ENCODE results near the gene MRPS14.
A peak's percentile ranks its signal among the peaks of the same experiment; 100 is the strongest.
"Not testable (repeated sequence)": the region's sequence is repeated elsewhere in the genome, so short reads cannot be mapped to it uniquely, and the experiment has no call there.

The MRPS14 gene

DNA sequence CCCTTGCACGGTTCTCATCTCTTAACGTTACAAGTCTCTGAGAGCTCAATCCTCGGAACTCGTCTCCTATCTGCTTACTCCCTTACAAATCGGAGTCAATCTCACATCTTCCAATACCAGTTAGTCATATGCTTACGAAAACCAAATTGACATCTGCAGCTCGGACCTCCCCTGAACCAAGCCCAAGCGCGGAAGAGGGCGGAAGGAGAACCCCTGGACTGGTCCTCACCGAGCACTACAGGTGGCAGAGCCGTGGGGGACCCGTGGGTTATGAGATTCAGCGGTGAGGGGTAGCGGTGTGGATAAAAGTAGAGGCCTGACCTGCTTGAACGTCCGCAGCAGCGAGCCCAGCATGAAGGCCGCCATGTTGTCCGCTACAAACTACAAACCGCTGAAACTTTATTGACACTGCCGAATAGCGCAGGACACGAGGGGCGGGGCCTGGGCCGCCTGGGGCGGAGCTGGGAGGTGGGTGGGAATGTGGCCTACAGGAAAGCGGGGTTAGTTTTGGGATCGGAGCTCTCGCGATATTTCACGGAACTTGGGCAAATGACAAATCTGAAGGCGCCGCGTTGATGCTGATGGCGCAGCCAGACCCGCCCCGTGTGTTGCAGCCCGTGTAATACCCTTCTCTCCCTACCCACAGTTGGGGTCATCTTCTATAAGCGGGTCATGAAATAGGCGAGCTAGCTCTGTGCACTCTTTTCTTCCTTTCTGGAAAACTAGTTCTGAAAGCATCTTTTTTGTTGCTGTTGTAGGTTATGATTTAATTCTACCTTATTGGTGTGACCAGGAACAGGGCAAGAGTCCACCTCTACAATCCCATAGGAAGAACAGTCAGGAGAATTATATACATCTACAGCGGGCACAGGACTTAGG lies at the start of gene MRPS14:
TSS of gene MRPS14 (minus strand) at position 383 of the 879 bp plus-strand sequence. CDS start at position 366, 17 bp downstream.
- peak; percentile 99 for DNase-seq

DNA sequence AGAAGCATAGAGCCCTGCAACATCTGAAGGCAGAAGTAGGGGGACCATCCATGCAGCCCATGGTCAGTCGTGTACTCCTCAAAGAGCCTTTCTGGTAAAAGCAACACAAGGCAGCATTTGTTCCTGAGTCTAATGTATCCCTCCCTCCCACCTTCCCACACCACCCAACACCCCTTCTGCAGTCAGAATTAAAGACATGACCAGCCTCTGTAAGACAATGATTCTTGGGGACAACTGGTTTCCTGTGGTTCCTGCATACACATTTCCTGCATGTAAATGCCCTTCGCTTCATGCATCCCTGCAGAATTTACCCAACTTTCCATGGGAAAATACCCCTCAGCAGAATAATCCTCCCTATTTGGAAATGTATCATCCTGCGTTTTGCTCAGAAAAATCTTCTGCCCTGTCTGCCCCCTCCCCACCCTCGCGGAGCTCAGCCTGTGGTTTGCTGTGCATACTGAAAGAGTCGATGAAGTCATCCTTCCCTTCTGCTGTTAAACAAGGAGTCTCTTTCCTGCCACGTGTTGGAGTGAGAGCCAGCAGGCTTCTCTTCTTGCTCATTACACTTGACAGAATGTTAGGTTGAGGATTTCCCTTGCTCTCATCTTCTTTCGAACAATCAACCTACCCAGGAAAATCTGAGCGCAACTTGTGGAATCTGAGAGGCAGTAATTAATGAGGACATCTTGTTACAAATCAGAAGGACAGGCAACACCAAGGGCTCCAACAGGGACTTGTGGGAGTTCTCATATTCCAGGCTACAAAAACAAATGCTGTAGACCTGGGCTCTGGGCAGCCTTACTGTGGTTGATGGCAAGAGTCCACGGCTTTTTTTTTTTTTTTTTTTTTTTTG lies 49.1 kb upstream of the MRPS14 start:
- no peak for DNase-seq

DNA sequence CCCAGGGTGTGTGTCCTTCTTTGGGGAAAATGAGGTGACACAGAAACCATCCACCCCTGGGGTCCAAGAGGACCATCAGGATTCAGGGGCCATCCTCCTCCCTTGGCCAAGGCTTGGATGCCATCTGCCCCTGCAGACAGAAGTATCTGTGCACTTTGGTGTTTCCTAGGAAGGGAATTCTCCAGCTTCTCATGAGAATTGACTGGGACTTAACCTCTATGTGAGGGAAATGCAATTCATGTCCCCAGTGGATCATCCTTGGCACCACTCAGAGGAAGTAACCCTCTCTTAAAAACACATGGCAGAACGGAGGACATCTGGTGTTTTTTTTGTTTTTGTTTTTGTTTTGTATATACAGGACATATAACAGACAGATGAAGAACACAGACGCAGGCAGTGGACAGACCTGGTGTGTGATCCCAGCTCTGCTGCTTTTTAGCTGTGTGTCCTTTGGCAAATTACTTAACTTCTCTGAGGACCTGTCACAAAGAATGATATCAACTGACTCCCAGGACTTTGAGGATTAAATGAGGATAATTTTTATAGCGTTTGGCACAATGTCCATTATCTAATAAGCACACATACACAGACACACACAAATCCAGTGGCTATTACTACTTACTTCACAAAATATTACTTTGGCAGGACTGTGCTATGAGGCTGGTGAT lies 48.2 kb upstream of the MRPS14 start:
- no peak for DNase-seq

DNA sequence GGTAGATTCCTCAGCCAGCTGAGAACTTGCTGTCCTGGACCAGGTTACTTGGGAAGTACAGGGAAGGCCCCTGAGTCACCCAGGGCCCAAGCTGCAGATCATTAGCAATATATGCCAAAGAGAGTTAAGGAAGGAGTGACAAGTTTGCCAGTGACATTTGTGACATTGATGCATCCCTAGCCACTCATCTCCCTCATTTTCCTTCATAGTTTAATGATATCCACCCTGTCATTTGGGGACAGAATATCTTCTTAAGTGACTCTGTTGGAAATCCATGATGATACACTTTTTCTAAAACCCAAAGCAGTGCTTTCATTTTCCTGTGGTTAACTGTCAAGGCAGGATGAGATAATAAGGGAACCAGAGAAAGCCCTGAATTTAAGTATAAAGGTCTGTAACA lies 47.6 kb upstream of the MRPS14 start:
- no peak for DNase-seq

DNA sequence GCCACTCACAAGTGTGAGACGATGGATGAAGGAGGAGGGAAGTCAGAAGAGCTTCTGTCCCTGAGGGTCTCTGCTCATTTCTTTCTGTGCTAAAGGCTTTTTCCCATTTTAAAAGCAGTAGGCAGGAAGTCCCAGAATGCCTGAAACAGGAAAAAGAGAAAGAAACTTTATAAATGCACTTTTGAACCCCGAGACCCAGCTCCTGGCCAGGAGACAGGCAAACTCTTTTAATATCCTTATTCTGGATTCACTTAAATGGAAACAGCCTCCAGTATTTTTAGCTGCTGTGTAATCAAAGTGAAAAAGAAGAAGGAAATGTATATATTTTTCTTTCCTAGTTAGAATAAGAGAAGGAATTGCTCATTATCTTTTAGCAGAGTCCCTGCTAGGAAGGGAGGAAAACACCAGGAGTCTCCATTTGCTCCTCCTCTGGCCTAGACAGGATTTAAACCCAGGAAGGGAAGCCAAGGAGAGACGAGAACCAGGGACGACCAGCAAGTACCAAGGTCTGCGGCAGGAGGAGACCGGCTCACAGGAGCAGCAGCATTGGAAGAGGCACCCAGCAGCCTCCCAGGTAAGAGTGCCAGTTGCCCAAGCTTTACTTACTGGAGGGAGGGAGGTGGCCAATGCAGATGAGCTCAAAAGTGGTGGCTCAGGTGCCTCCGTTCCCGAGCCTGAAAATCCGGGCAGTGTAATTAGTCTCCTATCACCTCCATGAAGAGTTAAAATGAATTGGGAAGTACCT lies 44.3 kb upstream of the MRPS14 start, which contains the start of gene TNN:
TSS of gene TNN (plus strand) at position 472 of the 745 bp plus-strand sequence. CDS start 9,586 bp downstream, outside the sequence.
- DNase-seq, result no peak

DNA sequence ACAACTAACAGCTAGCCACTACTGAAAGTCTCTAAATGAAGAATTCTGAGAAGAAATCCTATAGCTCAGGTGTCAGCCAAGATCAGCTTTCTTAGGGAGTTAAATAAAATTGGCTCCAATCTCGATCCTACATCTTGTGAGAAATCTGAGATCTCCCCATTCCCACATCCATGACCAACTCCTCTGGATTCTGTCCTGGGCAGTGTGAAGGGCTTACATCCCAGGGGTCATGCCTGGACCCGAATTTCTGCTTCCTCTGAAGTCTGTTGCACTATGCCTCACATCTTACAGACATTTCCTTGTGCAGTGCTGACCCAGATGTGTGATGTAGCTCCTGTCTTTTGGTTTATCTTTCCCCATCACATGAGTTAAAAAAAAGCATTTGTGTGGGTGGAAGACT lies 39.6 kb upstream of the MRPS14 start:
- DNase-seq, result no peak

DNA sequence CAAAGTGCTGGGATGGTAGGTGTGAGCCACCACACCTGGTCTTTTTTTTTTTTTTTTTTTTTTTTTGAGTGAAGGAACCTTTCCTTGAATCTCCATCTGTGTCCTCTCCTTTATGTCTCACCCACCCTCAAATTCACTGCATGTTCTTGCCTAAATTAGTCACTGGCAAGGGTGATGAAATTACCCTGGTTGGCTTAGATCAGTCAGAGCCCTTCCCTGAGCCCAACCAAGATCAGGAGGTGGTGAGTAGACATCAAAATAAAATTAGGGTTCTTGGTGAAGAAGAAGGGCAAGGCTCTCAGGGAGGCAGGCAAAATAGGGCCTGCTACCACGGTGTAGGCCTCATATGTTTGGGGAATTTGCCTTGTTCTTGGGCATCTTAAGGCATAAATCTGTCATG lies 39.1 kb upstream of the MRPS14 start:
- DNase-seq, result no peak

DNA sequence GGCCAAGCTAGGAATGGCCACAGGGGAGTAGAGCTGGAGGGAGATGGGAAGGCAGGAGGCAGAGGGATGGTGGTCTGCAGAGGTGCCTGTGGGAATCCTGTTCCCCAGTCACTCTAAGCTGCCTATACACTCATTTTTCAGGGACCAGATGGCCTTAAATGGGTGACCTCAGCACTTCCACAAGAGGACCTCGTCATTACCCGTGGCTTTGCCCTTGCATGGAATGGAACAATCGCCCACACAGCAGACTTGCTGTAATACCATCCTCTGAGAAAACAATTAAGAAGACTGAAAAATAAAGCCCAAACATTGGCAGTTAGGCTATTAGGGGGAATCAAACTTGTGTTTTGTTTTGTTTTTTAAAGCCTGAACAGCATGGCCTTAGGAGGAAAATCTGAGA lies 31.5 kb upstream of the MRPS14 start:
- DNase-seq, result no peak

DNA sequence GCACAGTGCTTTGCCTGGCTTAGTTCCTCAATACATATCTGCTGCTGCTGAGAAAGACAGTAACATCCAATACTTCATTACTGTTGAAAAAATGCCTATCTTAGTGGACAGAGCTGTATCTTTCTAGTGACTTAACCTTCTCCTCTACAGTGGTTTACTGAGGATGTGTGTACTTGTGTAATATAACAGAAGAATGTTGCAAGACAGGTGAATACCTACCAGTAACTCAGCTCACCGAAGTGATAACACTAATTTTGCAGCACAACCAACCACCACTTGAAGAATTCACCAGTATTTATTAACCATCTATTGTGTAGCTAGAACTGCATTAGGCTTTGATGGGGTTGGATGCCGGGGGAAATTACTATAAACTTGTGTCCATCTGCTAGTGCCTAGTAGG lies 27.8 kb upstream of the MRPS14 start:
- DNase-seq, result no peak

DNA sequence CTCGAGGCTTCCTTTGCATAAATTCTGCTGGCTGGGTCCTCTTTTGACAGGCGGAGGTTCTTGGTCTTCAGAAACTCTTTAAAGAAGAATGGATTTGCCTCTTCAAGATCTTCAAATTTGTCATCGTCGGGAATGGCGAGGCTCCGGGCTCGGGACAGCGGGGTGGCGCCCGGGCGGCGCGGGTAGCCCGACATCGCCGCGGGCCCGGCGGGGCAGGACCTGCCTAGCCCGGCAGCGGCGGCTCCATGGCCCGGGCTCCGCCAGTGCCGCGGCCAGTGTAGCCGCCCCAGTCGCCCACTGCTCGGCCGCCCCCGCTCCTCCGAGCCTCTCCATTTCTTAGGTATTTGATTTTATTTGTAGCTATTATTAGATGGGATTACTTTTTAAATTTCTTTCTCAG lies 22.3 kb upstream of the MRPS14 start:
- no peak for DNase-seq

DNA sequence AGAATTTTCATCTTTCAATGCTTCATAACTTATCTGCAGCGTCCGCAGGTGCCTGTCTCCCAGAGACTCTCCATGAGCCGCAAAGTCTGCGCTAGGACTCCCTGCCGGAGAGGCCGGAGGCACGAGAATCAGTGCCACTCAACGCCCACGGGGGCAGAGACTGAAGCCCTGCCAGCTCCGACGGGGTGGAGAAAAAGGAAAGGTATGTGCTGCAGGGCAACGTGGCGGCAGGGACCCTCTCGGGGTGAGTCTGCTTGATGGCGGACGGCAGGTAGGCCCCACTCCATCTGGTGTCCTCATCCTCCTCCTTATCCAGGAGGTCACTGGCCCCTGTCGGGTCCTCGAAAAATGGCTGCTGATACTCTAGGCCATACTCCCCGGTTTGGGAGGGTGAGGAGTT lies 21.9 kb upstream of the MRPS14 start:
- no peak for DNase-seq

DNA sequence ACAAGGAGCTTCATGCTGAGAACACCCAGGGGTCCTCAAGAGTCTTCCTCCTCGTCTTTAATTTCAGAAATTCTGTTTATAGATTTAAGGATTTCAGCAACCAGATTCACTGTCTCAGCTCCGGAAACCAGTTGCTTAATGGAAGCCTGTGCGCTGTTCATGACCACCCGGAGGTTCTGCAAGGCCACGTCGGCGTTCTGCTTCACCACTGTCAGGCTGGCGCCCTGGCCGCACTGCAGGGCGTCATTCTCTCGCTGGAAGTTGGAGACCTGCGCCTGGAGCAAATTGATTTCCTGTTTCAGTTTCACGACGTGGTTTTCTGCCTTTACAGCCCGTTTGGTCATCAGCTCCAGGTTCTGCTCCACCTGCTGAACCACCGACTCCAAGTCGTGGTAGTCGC lies 21.4 kb upstream of the MRPS14 start:
- DNase-seq, result not testable (repeated sequence)

DNA sequence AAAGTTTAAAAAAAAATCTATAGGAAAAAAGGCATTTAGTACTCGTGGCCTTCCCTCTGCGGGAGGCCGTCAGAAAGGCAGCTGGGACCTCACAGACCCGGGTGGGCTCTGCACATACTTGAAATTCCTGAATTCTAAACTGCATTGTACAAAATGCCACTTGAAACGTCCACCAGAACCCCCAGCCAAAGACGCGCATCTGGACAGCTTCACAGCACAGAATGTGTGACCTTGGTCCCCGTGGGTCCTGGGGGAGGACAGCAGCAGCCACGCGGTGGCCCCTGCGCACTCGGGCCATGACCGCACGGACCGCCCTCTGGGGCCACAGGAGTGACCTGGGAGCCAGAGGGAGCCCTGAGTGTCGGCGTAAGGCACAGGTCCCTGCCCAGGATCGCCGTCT lies 20.6 kb upstream of the MRPS14 start:
- no peak for DNase-seq

DNA sequence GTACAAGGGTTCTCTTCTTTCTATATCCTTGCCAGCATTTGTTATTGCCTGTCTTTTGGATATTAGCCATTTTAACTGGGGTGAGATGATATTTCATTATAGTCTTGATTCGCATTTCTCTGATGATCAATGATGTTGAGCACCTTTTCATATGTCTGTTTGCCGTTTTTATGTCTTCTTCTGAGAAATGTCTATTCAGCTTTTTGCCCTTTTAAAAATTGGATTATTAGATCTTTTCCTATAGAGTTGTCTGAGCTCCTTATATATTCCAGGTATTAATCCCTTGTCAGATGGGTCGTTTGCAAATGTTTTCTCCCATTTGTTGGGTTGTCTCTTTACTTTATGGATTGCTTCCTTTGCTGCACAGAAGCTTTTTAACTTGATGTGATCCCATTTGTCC lies 19.4 kb upstream of the MRPS14 start:
- no peak for DNase-seq

DNA sequence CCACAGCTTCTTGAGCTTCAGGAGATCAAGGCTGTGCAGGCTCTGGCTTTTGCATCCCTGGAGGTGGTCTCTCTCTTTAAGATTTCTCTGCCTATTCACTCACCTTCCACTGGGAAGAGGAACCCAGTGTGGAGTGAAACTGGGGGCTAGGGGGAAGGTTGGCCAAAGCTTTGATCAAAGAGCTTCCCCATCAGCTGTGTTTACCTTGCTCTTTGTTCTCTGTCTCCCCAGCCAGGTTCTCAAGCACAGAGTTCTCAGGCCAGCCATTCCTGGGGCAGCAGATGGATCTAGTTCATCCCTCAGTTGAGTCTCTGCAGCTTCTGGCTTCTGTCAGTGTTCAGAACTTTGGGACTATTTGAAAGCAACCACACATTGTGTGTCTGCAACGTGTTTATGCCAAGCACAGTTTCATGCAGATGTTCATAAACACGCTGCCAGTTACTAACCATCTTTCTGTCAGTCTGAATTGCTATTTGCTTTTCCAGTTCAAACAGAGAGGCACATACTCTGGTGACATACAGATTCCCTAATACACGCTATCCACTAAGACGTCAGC lies 17.2 kb upstream of the MRPS14 start:
- no peak for DNase-seq

DNA sequence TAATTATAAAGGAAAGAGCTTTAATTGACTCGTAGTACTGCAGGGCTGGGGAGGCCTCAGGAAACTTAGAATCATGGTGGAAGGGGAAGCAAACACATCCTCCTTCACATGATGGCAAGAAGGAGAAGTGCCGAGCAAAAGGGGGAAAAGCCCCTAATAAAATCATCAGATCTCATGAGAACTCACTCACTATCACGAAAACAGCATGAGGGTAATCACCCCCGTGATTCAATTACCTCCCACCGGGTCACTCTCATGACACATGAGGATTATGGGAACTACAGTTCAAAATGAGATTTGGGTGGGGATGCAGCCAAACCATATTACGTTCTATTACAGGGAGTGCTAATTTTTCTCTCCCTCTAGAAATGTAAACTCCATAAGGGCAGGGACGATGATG lies 14.2 kb upstream of the MRPS14 start:
- DNase-seq, result no peak

DNA sequence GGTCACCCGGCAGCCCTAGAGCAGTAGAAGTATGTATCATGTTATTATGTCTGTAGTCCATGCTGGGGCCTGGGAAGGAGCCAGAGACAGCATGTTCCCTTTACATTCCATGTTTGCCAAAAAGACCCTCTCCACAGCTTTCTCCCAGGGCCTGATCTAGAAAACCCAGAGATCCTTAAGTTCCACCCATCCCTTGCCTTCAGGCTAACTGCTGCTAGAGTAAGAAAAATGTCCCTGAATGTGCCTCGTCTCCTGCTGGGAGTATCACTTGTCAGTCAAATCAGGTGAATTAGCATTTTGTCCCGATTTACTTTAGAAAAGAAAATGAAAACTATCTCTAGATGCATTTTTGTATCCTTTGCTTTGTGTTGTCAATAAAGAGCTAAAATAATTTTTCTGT lies 13.3 kb upstream of the MRPS14 start:
- DNase-seq, result no peak

DNA sequence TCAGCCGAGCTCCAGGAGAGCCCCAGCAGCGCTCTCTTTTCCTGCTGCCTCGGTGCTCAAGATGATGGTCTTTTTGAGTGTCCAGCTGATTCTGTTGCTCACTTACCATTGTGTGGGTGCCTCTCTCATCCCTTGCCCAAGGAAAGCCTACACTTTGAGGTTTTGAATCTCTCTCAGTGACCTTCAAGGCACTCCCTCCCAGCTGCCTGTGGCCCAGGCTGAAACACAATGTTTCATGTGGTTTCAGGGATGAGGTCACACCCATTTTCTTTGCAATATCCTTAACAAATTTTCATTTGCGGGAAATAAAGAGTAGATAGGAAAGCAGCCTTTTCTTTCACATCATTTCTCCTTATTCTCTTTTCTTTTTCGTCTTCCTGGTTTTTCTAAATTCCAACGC lies 12.6 kb upstream of the MRPS14 start:
- no peak for DNase-seq

DNA sequence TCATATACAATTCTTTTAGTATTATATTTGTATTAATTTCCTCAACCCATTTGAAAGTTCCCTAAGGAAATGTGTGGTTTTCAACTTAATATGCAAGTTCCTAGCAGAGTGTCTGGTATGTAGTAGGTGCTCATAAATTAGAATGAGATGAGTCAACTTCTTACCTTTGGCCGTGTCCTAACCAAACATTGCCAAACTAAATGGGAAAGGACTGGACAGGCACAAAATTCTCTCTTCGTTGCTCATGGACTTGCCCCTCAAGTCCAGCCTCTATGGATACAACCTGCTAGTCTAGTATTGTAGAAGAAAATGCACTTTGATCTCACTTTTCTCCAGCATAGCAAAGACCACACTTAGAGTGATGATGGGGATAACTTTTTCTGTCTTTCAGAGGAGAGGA lies 11.6 kb upstream of the MRPS14 start:
- DNase-seq, result no peak

DNA sequence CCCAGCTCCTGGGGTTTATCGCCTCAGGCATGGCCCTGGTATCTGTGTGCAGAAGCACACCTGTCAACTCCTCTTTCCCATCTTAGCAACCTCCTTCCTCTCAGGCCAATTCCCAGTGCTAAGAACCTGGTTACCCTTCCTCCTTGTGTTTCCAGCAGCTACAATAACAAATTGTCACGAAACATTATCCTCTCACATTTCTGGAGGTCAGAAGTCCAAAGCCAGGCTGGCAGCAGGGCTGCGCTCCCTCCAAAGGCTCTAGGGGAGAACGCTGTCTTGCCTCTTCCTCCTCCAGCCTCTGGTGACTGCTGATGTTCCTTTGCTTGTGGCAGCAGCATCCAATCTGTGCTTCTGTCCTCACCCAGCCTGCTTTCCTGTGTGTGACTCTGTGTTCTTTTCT lies 10.7 kb upstream of the MRPS14 start:
- no peak for DNase-seq

DNA sequence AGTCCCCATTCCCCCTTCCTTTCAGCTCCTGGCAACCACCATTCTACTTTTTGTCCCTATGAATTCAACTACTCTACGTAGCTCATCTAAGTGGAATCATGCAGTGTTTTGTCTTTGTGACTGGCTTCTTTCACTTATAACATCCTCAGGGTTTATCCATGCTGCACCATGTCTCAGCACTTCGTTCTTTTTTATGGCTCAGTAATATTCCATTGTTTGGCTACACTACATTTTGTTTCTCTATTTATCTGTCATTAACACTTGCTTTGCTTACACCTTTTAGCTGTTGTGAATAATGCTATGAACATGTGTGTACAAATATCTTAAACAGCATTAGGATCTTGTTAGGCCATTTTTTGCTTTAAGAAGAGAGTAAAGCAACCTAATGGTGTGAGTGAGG lies 1.5 kb upstream of the MRPS14 start:
- DNase-seq, result no peak

DNA sequence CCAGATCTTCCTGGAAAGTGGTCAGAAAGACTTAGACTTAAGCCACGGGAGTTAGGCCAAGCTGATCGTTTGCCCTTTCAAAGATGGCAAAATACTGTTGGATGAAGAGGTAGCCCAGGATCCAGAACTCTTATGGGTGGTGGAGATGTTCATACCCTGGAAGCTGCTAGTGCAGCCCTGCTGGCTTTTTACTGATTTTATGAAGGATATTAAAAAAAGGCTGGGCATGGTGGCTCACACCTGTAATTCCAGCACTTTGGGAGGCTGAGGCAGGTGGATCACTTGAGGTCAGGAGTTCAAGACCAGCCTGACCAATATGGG lies 657 bp upstream of the MRPS14 start:
- DNase-seq, result not testable (repeated sequence)

DNA sequence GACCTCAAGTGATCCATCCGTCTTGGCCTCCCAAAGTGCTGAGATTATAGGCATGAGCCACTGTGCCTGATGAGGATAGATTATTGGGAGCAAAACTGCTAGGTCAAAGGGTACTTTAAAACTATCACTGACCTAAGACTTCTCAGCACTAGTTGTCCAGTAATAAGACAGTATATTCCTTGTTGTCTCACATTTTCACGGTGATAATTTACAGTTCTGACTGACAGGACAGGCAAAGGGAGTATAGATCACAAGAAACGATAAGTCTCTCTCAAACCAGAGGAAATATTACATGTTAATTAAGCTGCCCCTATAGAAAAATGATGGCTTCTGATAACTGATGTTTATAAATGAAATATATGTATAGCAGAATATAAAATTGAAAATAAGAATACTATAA lies 3.7 kb downstream of the MRPS14 start:
- no peak for DNase-seq

Data from NCI-H345 (cell line).